Esophagus squamous epithelium (tissue), 5 donors: ENCODE results near the gene TUBA4A. TPM values are rescaled to one million over a fixed set of nuclear protein-coding genes. Genes with fewer than 3 reads are reported as not detected.
A peak's percentile ranks its signal among the peaks of the same experiment; 100 is the strongest.

Source experiments
- DNase-seq: peaks from one replicate; lab custom pipeline; 2025; lab: John Stamatoyannopoulos, UW
- H3K27ac ChIP-seq, 4 donors: fragments of 200-600 bp; sonication (generic); one replicate each; pipeline ENCODE4 v1.5.1; 2016 to 2019; ENCODE audit warnings: mild to moderate bottlenecking in 1 of 4
- H3K27me3 ChIP-seq, 4 donors: fragments of 200-600 bp; sonication (generic); 1 replicate in 3 of 4; 2 replicates in 1 of 4; pipeline versions ENCODE4 v1.5.1 to v1.6.0; 2017 to 2021; ENCODE audit warnings: antibody characterized with exemption in 1 of 4
- H3K36me3 ChIP-seq, 3 donors: fragments of 200-600 bp; sonication (generic); one replicate each; pipeline ENCODE4 v1.5.1; 2016 to 2019
- H3K4me1 ChIP-seq, 3 donors: fragments of 200-600 bp; sonication (generic); one replicate each; pipeline ENCODE4 v1.5.1; 2017 to 2019
- H3K4me3 ChIP-seq, 4 donors: fragments of 200-600 bp; sonication (generic); 1 replicate in 3 of 4; 2 replicates in 1 of 4; pipeline ENCODE4 v1.5.1; 2016 to 2019; ENCODE audit warnings: mild to moderate bottlenecking in 2 of 4, moderate library complexity in 1 of 4
- H3K9me3 ChIP-seq, 3 donors: fragments of 200-600 bp; sonication (generic); one replicate each; pipeline ENCODE4 v1.5.1; 2016 to 2019
- CTCF ChIP-seq, 6 experiments: fragments of 450-650 bp in 4 of 6; fragments of 200-600 bp in 2 of 6; sonication (generic) in 2 of 6; IDR thresholded peaks; one replicate each; pipeline ENCODE4 v1.5.1; 2016 to 2019; ENCODE audit warnings: antibody characterized with exemption in 6 of 6, mild to moderate bottlenecking in 4 of 6, moderate library complexity in 4 of 6
- POLR2A ChIP-seq, 4 donors: fragments of 450-650 bp; IDR thresholded peaks; one replicate each; pipeline ENCODE4 v1.6.1; 2017; ENCODE audit warnings: antibody characterized with exemption in 4 of 4, mild to moderate bottlenecking in 4 of 4, moderate library complexity in 3 of 4
- WGBS, 2 donors: methylation state at CpG; one replicate each; pipeline ENCODE4 v1.1.5; 2018; 5-methylcytosine and 5-hydroxymethylcytosine counted together
- intact Hi-C: fragments of 100-400 bp; cut with DNase I; formaldehyde crosslinking; loops from one replicate; pipeline ENCODE4 v1.15.0; 2022
- total RNA-seq, 4 donors: library from RNA; depleted of rRNA; stranded (reverse); fragments of >200 nt; gene quantifications; one replicate each; pipeline ENCODE4 v1.1.0, GENCODE V29; 2016
- donor health status: DM: yes; HTN: yes; CAD: no.

TUBA4A gene
- total RNA-seq: 100 to 1,000 TPM; 104 to 258 (median 169) TPM

- WGBS, 2 donors: 0% methylated on average over 3 to 4 of the region's 76 CpGs
- peak in 4 of 6 experiments; percentile 17 to 43 (median 28) for TF ChIP-seq CTCF (IDR thresholded peaks at IDR 0.05)
- TF ChIP-seq POLR2A (IDR thresholded peaks at IDR 0.05): peak in 3 of 4 donors; percentile 78 to 99 (median 98)
- Histone ChIP-seq H3K27me3 (peaks cover 0 to 7% (median 0%) of the 10 kb centered on the region in 4 donors), H3K4me1 (peaks cover 41 to 70% (median 50%) of the 10 kb centered on the region in 3 donors), H3K36me3 (peaks cover 6 to 18% (median 8%) of the 10 kb centered on the region in 3 donors), H3K4me3 (peak within 1 kb of the TSS; percentile 65 to 83 (median 74)), H3K27ac (peak within 1 kb of the TSS; percentile 93 to 96 (median 95)), H3K9me3 (no peaks in the 10 kb centered on the region)
- intact Hi-C loops: no loop called here
- DNase-seq: peak; percentile 48
Measured at GRCh38 chr2:219253753-219254589, at the start of gene TUBA4A. Gene TUBA4A (minus strand): TSS chr2:219253918. CDS start chr2:219253858, 60 bp downstream.

DNA sequence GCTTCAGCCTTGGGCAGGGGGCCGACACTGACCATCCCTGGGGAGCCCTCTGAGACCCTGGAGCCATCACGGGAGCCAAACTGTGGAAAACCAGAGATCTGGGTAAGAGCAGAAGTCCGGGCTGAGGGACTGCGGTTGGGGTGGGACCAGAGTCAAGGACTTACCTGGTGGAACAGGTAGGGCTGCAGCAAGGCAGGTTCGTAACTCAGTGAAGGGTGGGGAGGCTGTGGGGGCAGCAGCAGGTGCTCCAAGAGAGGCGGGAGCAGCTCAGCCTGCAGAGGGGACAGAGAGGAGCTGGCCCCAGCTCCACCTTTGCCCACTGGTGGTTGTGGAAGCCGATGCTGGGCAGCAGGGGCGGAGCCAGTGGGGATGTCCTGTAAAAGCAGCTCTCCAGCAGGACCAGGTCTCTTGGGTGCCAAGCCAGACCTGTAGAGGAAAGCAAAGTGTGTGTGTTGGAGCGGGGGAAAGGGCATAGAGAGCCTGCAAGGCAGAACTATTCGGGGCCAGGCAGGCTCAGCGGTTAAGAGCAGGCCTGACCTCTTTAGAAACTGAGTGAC, 48.8 kb upstream of the TUBA4A start:
- intact Hi-C loops: loop anchor here (10.0 kb wide), 1 partner anchor 248 kb away; no protein-coding TSS in a partner anchor
- Histone ChIP-seq H3K4me1 (peaks cover 0 to 7% (median 4%) of the 10 kb centered on the region in 3 donors), H3K9me3 (no peaks in the 10 kb centered on the region), H3K27me3 (peaks cover 0 to 84% (median under 1%) of the 10 kb centered on the region in 4 donors), H3K4me3 (no peak overlapping the region), H3K27ac (no peak overlapping the region), H3K36me3 (no peaks in the 10 kb centered on the region)
- TF ChIP-seq POLR2A (IDR thresholded peaks at IDR 0.05): no peak
- no peak for TF ChIP-seq CTCF (IDR thresholded peaks at IDR 0.05)
- no peak for DNase-seq
- WGBS, 2 donors: 62 to 65% methylated on average over 7 to 9 of the region's 11 CpGs

- Histone ChIP-seq H3K27ac (no peak overlapping the region), H3K36me3 (no peaks in the 10 kb centered on the region), H3K4me3 (no peak overlapping the region), H3K4me1 (peaks cover 3 to 11% (median 4%) of the 10 kb centered on the region in 3 donors), H3K27me3 (peaks cover 0 to 60% (median 0%) of the 10 kb centered on the region in 4 donors), H3K9me3 (no peaks in the 10 kb centered on the region)
- intact Hi-C loops: loop anchor here (10.0 kb wide), 1 partner anchor 245 kb away; no protein-coding TSS in a partner anchor
- no CpG with 5 or more reads among the region's 5 CpGs for WGBS, 2 donors
- TF ChIP-seq CTCF (IDR thresholded peaks at IDR 0.05) (no peak), POLR2A (IDR thresholded peaks at IDR 0.05) (no peak)
- no peak for DNase-seq
Measured at GRCh38 chr2:219300022-219300421, 46.3 kb upstream of the TUBA4A start.

DNA sequence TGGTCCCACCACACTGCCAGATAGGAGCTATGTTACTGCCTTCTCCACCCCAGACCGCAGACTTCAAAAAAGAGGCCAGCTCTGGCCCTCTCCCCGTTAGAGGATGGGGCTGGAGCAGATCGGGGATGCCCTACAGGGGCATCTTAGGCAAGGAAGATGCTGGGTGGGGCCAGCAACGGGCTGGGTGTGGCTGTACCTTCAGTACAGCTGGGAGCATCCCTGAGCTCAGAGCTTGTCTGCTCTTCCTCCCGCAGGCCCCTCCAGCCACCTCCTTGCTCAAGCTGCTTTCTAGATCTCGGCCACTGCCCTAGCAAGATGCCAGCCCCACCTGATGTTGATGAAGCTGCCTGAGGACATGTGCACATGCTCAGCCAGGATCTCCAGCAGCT, 45.6 kb upstream of the TUBA4A start:
- Histone ChIP-seq H3K4me3 (no peak overlapping the region), H3K27ac (no peak overlapping the region), H3K36me3 (no peaks in the 10 kb centered on the region), H3K4me1 (peaks cover 5 to 18% (median 7%) of the 10 kb centered on the region in 3 donors), H3K27me3 (peaks cover 0 to 53% (median 0%) of the 10 kb centered on the region in 4 donors), H3K9me3 (no peaks in the 10 kb centered on the region)
- 82% methylated on average over 5 of the region's 6 CpGs; no CpG with 5 or more reads in 1 of the 2 donors for WGBS, 2 donors
- intact Hi-C loops: loop anchor here (5.0 kb wide), 1 partner anchor 137 kb away; the partner anchor contains the start of gene NHEJ1
- DNase-seq: no peak
- no peak for TF ChIP-seq POLR2A (IDR thresholded peaks at IDR 0.05)

DNA sequence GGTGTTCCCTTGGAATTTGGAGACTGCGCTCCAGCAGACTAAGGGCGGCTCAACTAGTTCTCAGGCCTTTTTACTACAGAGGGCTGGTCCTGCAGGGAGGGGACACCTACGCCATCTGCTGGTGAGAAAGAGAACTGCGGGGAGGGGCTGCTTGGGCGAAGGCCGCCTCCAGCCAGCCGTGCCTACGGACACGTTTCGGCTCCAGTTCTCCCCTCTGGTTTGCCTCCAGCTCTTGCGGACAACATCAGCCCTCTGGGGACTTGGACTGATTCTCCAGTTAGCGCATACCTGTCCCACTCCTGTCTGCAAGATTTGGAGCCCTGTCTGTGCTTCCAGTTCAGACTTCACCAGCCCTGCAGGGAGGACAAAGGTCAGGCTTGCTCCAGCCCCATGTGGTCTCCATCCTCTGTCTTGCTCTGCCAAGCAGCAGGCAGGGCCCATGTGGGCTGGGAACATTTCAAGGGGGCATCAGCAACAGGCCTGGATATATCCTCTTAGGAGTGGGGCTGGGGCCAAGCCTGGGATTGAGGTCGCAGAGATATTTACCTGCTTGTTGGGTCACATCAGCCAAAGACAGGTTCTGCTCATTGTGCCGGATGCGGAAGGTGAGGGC, 45.1 kb upstream of the TUBA4A start:
- no peak overlapping the region for H3K4me3 ChIP-seq
- peaks cover 0 to 51% (median 0%) of the 10 kb centered on the region in 4 donors for H3K27me3 ChIP-seq
- H3K36me3 ChIP-seq: no peaks in the 10 kb centered on the region
- peaks cover 9 to 23% (median 11%) of the 10 kb centered on the region in 3 donors for H3K4me1 ChIP-seq
- DNase-seq: no peak
- no peak overlapping the region for H3K27ac ChIP-seq
- WGBS, 2 donors: 3 to 18% methylated on average over 8 to 12 of the region's 15 CpGs
- intact Hi-C loops: loop anchor here (5.0 kb wide), 1 partner anchor 137 kb away; the partner anchor contains the start of gene NHEJ1
- TF ChIP-seq POLR2A (IDR thresholded peaks at IDR 0.05) (no peak), CTCF (IDR thresholded peaks at IDR 0.05) (peak; percentile 97 to 100 (median 99))
- no peaks in the 10 kb centered on the region for H3K9me3 ChIP-seq
